NCI-H748 (cell line): ENCODE results near the gene ARHGEF3.
A peak's percentile ranks its signal among the peaks of the same experiment; 100 is the strongest.
"Not testable (repeated sequence)": the region's sequence is repeated elsewhere in the genome, so short reads cannot be mapped to it uniquely, and the experiment has no call there.

Experiments
- DNase-seq: peaks from one replicate; lab custom pipeline; 2025; ENCODE audit not compliant: unreplicated experiment; lab: John Stamatoyannopoulos, UW

The ARHGEF3 gene

GRCh38 chr3:56748663-56749231, 53.0 kb downstream of the ARHGEF3 start:
- DNase-seq, result no peak

- DNase-seq, result peak; percentile 54
Observed at GRCh38 chr3:56747150-56747549, 54.6 kb downstream of the ARHGEF3 start.

GRCh38 chr3:56744016-56744415, 57.7 kb downstream of the ARHGEF3 start:
- DNase-seq, result no peak

GRCh38 chr3:56742887-56743286, 58.9 kb downstream of the ARHGEF3 start:
- DNase-seq, result no peak

- DNase-seq, result no peak
Observed at GRCh38 chr3:56739036-56739435, 62.7 kb downstream of the ARHGEF3 start.

- peak; percentile 89 for DNase-seq
Observed at GRCh38 chr3:56737006-56737405, 64.7 kb downstream of the ARHGEF3 start.

GRCh38 chr3:56732109-56732508, 69.6 kb downstream of the ARHGEF3 start:
- DNase-seq, result no peak

- DNase-seq, result no peak
Observed at GRCh38 chr3:56725175-56725574, 76.6 kb downstream of the ARHGEF3 start.

GRCh38 chr3:56724676-56725075, 77.1 kb downstream of the ARHGEF3 start:
- DNase-seq, result no peak

- no peak for DNase-seq
Observed at GRCh38 chr3:56720849-56721248, 80.9 kb downstream of the ARHGEF3 start.

GRCh38 chr3:56718809-56719208, 82.9 kb downstream of the ARHGEF3 start:
- not testable (repeated sequence) for DNase-seq

GRCh38 chr3:56711344-56711743, 90.4 kb downstream of the ARHGEF3 start:
- no peak for DNase-seq

- DNase-seq, result not testable (repeated sequence)
Observed at GRCh38 chr3:56707412-56707811, 94.3 kb downstream of the ARHGEF3 start.

GRCh38 chr3:56706629-56707028, 95.1 kb downstream of the ARHGEF3 start:
- DNase-seq, result no peak

- no peak for DNase-seq
Observed at GRCh38 chr3:56704706-56705105, 97.0 kb downstream of the ARHGEF3 start.

GRCh38 chr3:56702490-56703315, 99.0 kb downstream of the ARHGEF3 start:
- peak; percentile 60 for DNase-seq

GRCh38 chr3:56700151-56700550, 101.6 kb downstream of the ARHGEF3 start:
- DNase-seq, result no peak

- DNase-seq, result no peak
Observed at GRCh38 chr3:56694867-56695683, 106.7 kb downstream of the ARHGEF3 start.

GRCh38 chr3:56693750-56694149, 108.0 kb downstream of the ARHGEF3 start:
- no peak for DNase-seq

- DNase-seq, result not testable (repeated sequence)
Observed at GRCh38 chr3:56692520-56693433, 109.0 kb downstream of the ARHGEF3 start.

GRCh38 chr3:56692001-56692365, 109.8 kb downstream of the ARHGEF3 start:
- not testable (repeated sequence) for DNase-seq
